HCT116 (cell line): ENCODE measurements around the gene CCER1. TPM values are rescaled to one million over a fixed set of nuclear protein-coding genes. Genes with fewer than 3 reads are reported as not detected.

ENCODE experiments used
- ATAC-seq: fragments of 200-7000 bp; cut with Tn5 transposase; 2 replicates; pipeline ENCODE4 v1.9.1; 2020; ENCODE audit warnings: mild to moderate bottlenecking, moderate library complexity
- BruUV-seq: library from RNA; stranded (reverse); fragments of 400-500 nt; replicated peaks from 2 replicates; lab custom pipeline; 2021; lab: Mats Ljungman, UMichigan
- CTCF ChIA-PET: fragments of 300-600 bp; sonication (Branson Sonifier 250); formaldehyde crosslinking; loops from one replicate; lab custom pipeline; 2021; ENCODE audit warnings: antibody characterized with exemption; lab: Charles Lee
- POLR2A ChIA-PET: fragments of 300-600, 350-600 bp; sonication (Branson Sonifier 250); formaldehyde crosslinking; loops from one replicate; lab custom pipeline; 2021; ENCODE audit warnings: antibody characterized with exemption; lab: Charles Lee
- RAD21 ChIA-PET, 2 experiments: fragments of 300-600 bp; sonication (Branson Sonifier 250); formaldehyde crosslinking; loops; one replicate each; lab custom pipeline; 2023; ENCODE audit warnings: low total read pairs in 2 of 2; ENCODE audit not compliant: uncharacterized antibody in 2 of 2, unreplicated experiment in 2 of 2, low non-redundant PET in 1 of 2; lab: Charles Lee
- DNase-seq: peaks from one replicate; pipeline ENCODE4 v3.0.0-alpha.2; 2010; ENCODE audit warnings: low read depth, low spot score
- H2AFZ ChIP-seq: fragments of 200-600 bp; shearing (Covaris generic), sonication (generic); 2 replicates; pipeline ENCODE4 v1.6.1; 2017; ENCODE audit warnings: low read depth, mixed run types, mixed read lengths, antibody characterized with exemption, low read length; ENCODE audit not compliant: poor library complexity, severe bottlenecking
- H3K27ac ChIP-seq: 2 replicates; pipeline ENCODE4 v1.5.1; 2012; ENCODE audit warnings: low read depth, low read length
- H3K27me3 ChIP-seq: fragments of 200-600 bp; sonication (generic); 2 replicates; pipeline ENCODE4 v1.6.1; 2016; ENCODE audit warnings: mixed run types, low read length, mixed read lengths; ENCODE audit not compliant: insufficient read depth
- H3K36me3 ChIP-seq, 2 experiments: fragments of 200-500 bp in 1 of 2; fragments of 200-600 bp in 1 of 2; sonication (Bioruptor generic) in 1 of 2; sonication (generic) in 1 of 2; 2 replicates each; pipeline versions ENCODE4 v1.5.1 to v1.6.1; 2014 to 2016; ENCODE audit warnings: low read length in 2 of 2, inconsistent platforms in 1 of 2, mixed read lengths in 1 of 2, mixed run types in 1 of 2; ENCODE audit not compliant: insufficient read depth in 2 of 2, control insufficient read depth in 1 of 2
- H3K4me1 ChIP-seq, 2 experiments: fragments of 200-600 bp in 1 of 2; sonication (generic) in 1 of 2; 2 replicates each; pipeline versions ENCODE4 v1.5.1 to v1.6.1; 2012 to 2017; ENCODE audit warnings: low read length in 2 of 2, inconsistent platforms in 1 of 2, mild to moderate bottlenecking in 1 of 2, mixed read lengths in 1 of 2, mixed run types in 1 of 2, moderate library complexity in 1 of 2; ENCODE audit not compliant: insufficient read depth in 2 of 2, control insufficient read depth in 1 of 2
- H3K4me2 ChIP-seq: fragments of 200-600 bp; sonication (generic); 2 replicates; pipeline ENCODE4 v1.6.1; 2017; ENCODE audit warnings: mixed run types, low read length, mixed read lengths
- H3K4me3 ChIP-seq, 2 experiments: fragments of 200-600 bp in 1 of 2; sonication (generic) in 1 of 2; replicated peaks in 1 of 2; 2 replicates each; pipeline ENCODE4 v1.5.1; 2011 to 2016; ENCODE audit warnings: low read length in 2 of 2, control low read depth in 1 of 2, low read depth in 1 of 2, mild to moderate bottlenecking in 1 of 2, mixed read lengths in 1 of 2, mixed run types in 1 of 2
- H3K79me2 ChIP-seq: fragments of 200-600 bp; sonication (generic); 2 replicates; pipeline ENCODE4 v1.6.1; 2017; ENCODE audit warnings: mild to moderate bottlenecking, mixed run types, low read length, moderate library complexity, mixed read lengths; ENCODE audit not compliant: insufficient read depth
- H3K9ac ChIP-seq: fragments of 200-600 bp; sonication (generic); 2 replicates; pipeline ENCODE4 v1.6.1; 2016; ENCODE audit warnings: low read length, mixed read lengths
- H3K9me2 ChIP-seq: fragments of 200-600 bp; sonication (generic), shearing (Covaris generic); 2 replicates; pipeline ENCODE4 v1.6.1; 2017; ENCODE audit warnings: mixed run types, mild to moderate bottlenecking, moderate library complexity; ENCODE audit not compliant: insufficient read depth
- H3K9me3 ChIP-seq, 2 experiments: fragments of 200-500 bp in 1 of 2; fragments of 200-600 bp in 1 of 2; sonication (Bioruptor generic) in 1 of 2; sonication (generic) in 1 of 2; 2 replicates each; pipeline ENCODE4 v1.6.1; 2014 to 2017; ENCODE audit warnings: low read length in 2 of 2, mixed read lengths in 2 of 2, inconsistent platforms in 1 of 2, low read depth in 1 of 2, mild to moderate bottlenecking in 1 of 2, mixed run types in 1 of 2, moderate library complexity in 1 of 2; ENCODE audit not compliant: control insufficient read depth in 1 of 2, insufficient read depth in 1 of 2
- H4K20me1 ChIP-seq: fragments of 200-600 bp; sonication (generic), shearing (Covaris generic); 2 replicates; pipeline ENCODE4 v1.6.1; 2017; ENCODE audit warnings: mixed run types, mild to moderate bottlenecking, moderate library complexity; ENCODE audit not compliant: insufficient read depth
- CBX3 ChIP-seq: IDR thresholded peaks from 2 replicates; pipeline ENCODE4 v1.6.1; 2012; ENCODE audit warnings: low read depth
- CEBPB ChIP-seq: IDR thresholded peaks from 2 replicates; pipeline ENCODE4 v1.6.1; 2012; ENCODE audit warnings: low read depth
- EGR1 ChIP-seq: IDR thresholded peaks from 2 replicates; pipeline ENCODE4 v1.6.1; 2012; ENCODE audit warnings: low read depth
- ELF1 ChIP-seq: IDR thresholded peaks from 2 replicates; pipeline ENCODE4 v1.6.1; 2012; ENCODE audit warnings: low read depth, borderline replicate concordance
- EZH2 ChIP-seq: fragments of 200-600 bp; sonication (generic); IDR thresholded peaks from 2 replicates; pipeline ENCODE4 v1.6.1; 2017; ENCODE audit warnings: antibody characterized with exemption, mixed run types
- EZH2phosphoT487 ChIP-seq: fragments of 200-600 bp; IDR thresholded peaks from 2 replicates; pipeline ENCODE4 v1.6.1; 2018; ENCODE audit warnings: antibody characterized with exemption, borderline replicate concordance
- FOSL1 ChIP-seq: IDR thresholded peaks from 2 replicates; pipeline ENCODE4 v1.6.1; 2012; ENCODE audit warnings: low read depth
- JUND ChIP-seq: IDR thresholded peaks from 2 replicates; pipeline ENCODE4 v1.6.1; 2012
- POLR2AphosphoS5 ChIP-seq: IDR thresholded peaks from 2 replicates; pipeline ENCODE4 v1.6.1; 2011; ENCODE audit warnings: mild to moderate bottlenecking, low read depth, low read length, moderate library complexity
- RAD21 ChIP-seq: IDR thresholded peaks from 2 replicates; pipeline ENCODE4 v1.6.1; 2012; ENCODE audit warnings: low read depth, mild to moderate bottlenecking
- SIN3A ChIP-seq: IDR thresholded peaks from 2 replicates; pipeline ENCODE4 v1.6.1; 2012; ENCODE audit warnings: low read depth
- SRF ChIP-seq: IDR thresholded peaks from 2 replicates; pipeline ENCODE4 v1.6.1; 2012; ENCODE audit warnings: low read depth
- YY1 ChIP-seq: IDR thresholded peaks from 2 replicates; pipeline ENCODE4 v1.6.1; 2011; ENCODE audit warnings: low read length, low read depth, moderate library complexity, mild to moderate bottlenecking; ENCODE audit not compliant: insufficient replicate concordance; ENCODE audit errors: extremely low read depth
- ZNF274 ChIP-seq: fragments of 200-500 bp; sonication (Bioruptor generic); IDR thresholded peaks from 2 replicates; pipeline ENCODE4 v1.6.1; 2014; ENCODE audit warnings: mild to moderate bottlenecking, low read depth, low read length, inconsistent platforms
- intact Hi-C: fragments of 100-400 bp; cut with micrococcal nuclease; formaldehyde crosslinking; loops from 2 replicates; pipeline ENCODE4 v1.10.0; 2022
- total RNA-seq: library from RNA; stranded (reverse); gene quantifications from one replicate; pipeline ENCODE4 v1.2.1, GENCODE V29; 2021; ENCODE audit not compliant: unreplicated experiment
- TF ChIP-seq, protein P1 (sequence below): IDR thresholded peaks from 2 replicates; pipeline ENCODE4 v1.6.1; 2011; ENCODE audit warnings: mild to moderate bottlenecking, low read length, moderate library complexity; ENCODE audit not compliant: insufficient replicate concordance; ENCODE audit errors: extremely low read depth
- TF ChIP-seq, protein P2 (sequence below): IDR thresholded peaks from 2 replicates; pipeline ENCODE4 v1.6.1; 2012
- TF ChIP-seq, protein P3 (sequence below): IDR thresholded peaks from 2 replicates; pipeline ENCODE4 v1.6.1; 2012; ENCODE audit warnings: low read depth

Gene CCER1
- total RNA-seq, 1 experiment from 2014 or later = not detected

DNA sequence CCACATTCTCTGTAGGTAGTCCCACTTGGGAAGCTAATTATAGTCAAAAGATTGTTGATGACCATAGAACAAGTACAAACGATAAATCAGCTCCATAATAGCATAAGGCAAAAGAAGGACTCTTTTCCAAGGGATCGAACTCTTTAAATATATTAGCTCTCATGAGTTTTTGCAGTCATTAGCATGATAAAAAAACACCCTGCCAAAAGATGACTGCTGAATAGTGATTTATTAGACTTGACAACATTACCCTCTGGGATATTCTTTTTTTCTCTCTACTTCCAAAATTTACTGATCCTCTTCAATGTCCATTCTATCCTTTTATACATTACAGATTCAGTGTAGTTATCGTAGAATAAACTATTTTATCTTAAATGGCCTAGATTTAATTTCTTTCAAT is 35.6 kb upstream of the CCER1 start:
- Histone ChIP-seq H3K4me2 (no peak overlapping the region), H3K4me3 (no peak overlapping the region), H4K20me1 (no peaks in the 10 kb centered on the region), H3K27ac (no peak overlapping the region), H3K9ac (no peak overlapping the region), H3K9me2 (no peaks in the 10 kb centered on the region), H3K9me3 (no peaks in the 10 kb centered on the region; a peak in 1 of 4 replicates), H3K36me3 (no peaks in the 10 kb centered on the region), H3K79me2 (no peaks in the 10 kb centered on the region), H3K4me1 (no peaks in the 10 kb centered on the region), H3K27me3 (no peaks in the 10 kb centered on the region), H2AFZ (no peak overlapping the region)
- no TSS peak for BruUV-seq
- POLR2A ChIA-PET = no interaction called here
- intact Hi-C loops = no loop called here
- CTCF ChIA-PET = no interaction called here
- ATAC-seq (no peak), DNase-seq (no peak)
- RAD21 ChIA-PET = no interaction called here
- TF ChIP-seq, protein P1, sequence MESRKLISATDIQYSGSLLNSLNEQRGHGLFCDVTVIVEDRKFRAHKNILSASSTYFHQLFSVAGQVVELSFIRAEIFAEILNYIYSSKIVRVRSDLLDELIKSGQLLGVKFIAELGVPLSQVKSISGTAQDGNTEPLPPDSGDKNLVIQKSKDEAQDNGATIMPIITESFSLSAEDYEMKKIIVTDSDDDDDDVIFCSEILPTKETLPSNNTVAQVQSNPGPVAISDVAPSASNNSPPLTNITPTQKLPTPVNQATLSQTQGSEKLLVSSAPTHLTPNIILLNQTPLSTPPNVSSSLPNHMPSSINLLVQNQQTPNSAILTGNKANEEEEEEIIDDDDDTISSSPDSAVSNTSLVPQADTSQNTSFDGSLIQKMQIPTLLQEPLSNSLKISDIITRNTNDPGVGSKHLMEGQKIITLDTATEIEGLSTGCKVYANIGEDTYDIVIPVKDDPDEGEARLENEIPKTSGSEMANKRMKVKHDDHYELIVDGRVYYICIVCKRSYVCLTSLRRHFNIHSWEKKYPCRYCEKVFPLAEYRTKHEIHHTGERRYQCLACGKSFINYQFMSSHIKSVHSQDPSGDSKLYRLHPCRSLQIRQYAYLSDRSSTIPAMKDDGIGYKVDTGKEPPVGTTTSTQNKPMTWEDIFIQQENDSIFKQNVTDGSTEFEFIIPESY = no peak
- TF ChIP-seq EZH2 (no peak), EGR1 (no peak), YY1 (no peak), RAD21 (no peak), EZH2phosphoT487 (no peak), ZNF274 (no peak), CBX3 (no peak), ELF1 (no peak), SRF (no peak), SIN3A (no peak), FOSL1 (no peak), CEBPB (no peak), POLR2AphosphoS5 (no peak), JUND (no peak)
- TF ChIP-seq, protein P2, sequence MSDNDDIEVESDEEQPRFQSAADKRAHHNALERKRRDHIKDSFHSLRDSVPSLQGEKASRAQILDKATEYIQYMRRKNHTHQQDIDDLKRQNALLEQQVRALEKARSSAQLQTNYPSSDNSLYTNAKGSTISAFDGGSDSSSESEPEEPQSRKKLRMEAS = no peak
- TF ChIP-seq, protein P3, sequence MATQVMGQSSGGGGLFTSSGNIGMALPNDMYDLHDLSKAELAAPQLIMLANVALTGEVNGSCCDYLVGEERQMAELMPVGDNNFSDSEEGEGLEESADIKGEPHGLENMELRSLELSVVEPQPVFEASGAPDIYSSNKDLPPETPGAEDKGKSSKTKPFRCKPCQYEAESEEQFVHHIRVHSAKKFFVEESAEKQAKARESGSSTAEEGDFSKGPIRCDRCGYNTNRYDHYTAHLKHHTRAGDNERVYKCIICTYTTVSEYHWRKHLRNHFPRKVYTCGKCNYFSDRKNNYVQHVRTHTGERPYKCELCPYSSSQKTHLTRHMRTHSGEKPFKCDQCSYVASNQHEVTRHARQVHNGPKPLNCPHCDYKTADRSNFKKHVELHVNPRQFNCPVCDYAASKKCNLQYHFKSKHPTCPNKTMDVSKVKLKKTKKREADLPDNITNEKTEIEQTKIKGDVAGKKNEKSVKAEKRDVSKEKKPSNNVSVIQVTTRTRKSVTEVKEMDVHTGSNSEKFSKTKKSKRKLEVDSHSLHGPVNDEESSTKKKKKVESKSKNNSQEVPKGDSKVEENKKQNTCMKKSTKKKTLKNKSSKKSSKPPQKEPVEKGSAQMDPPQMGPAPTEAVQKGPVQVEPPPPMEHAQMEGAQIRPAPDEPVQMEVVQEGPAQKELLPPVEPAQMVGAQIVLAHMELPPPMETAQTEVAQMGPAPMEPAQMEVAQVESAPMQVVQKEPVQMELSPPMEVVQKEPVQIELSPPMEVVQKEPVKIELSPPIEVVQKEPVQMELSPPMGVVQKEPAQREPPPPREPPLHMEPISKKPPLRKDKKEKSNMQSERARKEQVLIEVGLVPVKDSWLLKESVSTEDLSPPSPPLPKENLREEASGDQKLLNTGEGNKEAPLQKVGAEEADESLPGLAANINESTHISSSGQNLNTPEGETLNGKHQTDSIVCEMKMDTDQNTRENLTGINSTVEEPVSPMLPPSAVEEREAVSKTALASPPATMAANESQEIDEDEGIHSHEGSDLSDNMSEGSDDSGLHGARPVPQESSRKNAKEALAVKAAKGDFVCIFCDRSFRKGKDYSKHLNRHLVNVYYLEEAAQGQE = no peak
